Right lobe of liver (tissue), 6 donors: ENCODE results near the gene ATG10. TPM values are rescaled to one million over a fixed set of nuclear protein-coding genes. Genes with fewer than 3 reads are reported as not detected.

Experiments used
- ATAC-seq, 4 donors: fragments of 200-7000 bp; cut with Tn5 transposase; one replicate each; pipeline ENCODE4 v1.9.1; 2020; ENCODE audit warnings: mild to moderate bottlenecking in 4 of 4, moderate library complexity in 4 of 4
- DNase-seq, 3 donors: peaks; one replicate each; pipeline ENCODE4 v3.0.0-alpha.2; 2020
- H3K27ac ChIP-seq, 3 donors: fragments of 200-600 bp; one replicate each; pipeline ENCODE4 v1.8.0; 2022
- H3K27me3 ChIP-seq, 2 donors: fragments of 200-600 bp; one replicate each; pipeline ENCODE4 v1.8.0; 2022
- H3K36me3 ChIP-seq, 4 donors: fragments of 200-600 bp; sonication (generic) in 1 of 4; one replicate each; pipeline versions ENCODE4 v1.5.1 to v1.8.0; 2017 to 2022; ENCODE audit warnings: control low read depth in 1 of 4
- H3K4me1 ChIP-seq, 4 donors: fragments of 200-600 bp; sonication (generic) in 1 of 4; one replicate each; pipeline versions ENCODE4 v1.5.1 to v1.8.0; 2017 to 2022; ENCODE audit warnings: control low read depth in 1 of 4
- H3K4me3 ChIP-seq, 3 donors: fragments of 200-600 bp; one replicate each; pipeline ENCODE4 v1.8.0; 2022
- H3K9me3 ChIP-seq, 4 donors: fragments of 200-600 bp; sonication (generic) in 1 of 4; one replicate each; pipeline versions ENCODE4 v1.5.1 to v1.8.0; 2017 to 2022; ENCODE audit warnings: control low read depth in 1 of 4
- POLR2A ChIP-seq: fragments of 450-650 bp; IDR thresholded peaks from one replicate; pipeline ENCODE4 v1.6.1; 2017; ENCODE audit warnings: antibody characterized with exemption, mild to moderate bottlenecking
- WGBS: methylation state at CpG from one replicate; pipeline ENCODE4 v1.1.6; 2018; ENCODE audit warnings: low coverage, low lambda C conversion rate; ENCODE audit not compliant: insufficient coverage; ENCODE audit errors: missing lambda C conversion rate; 5-methylcytosine and 5-hydroxymethylcytosine counted together
- intact Hi-C, 2 donors: fragments of 100-400 bp; cut with DNase I; formaldehyde crosslinking; loops; one replicate each; pipeline versions ENCODE4 v1.11.2 to v1.14.1; 2022
- total RNA-seq, 6 experiments: library from RNA; depleted of rRNA in 2 of 6; stranded (reverse); fragments of >200 nt in 2 of 6; fragmentation: NEBNext Ultra II Directional in 3 of 6; extraction: Animal tissue kit (Norgen Biotek cat#: 25700) in 3 of 6; gene quantifications; one replicate each; pipeline versions ENCODE4 v1.1.0 to v1.2.4, GENCODE V29; 2016 to 2023
- TF ChIP-seq, protein P1 (sequence below), 4 donors: fragments of 200-600 bp in 3 of 4; fragments of 450-650 bp in 1 of 4; IDR thresholded peaks; one replicate each; pipeline versions ENCODE4 v1.5.1 to v1.8.0; 2016 to 2022; ENCODE audit warnings: antibody characterized with exemption in 4 of 4, mild to moderate bottlenecking in 2 of 4
- donor health status: DM: no; HTN: yes; CAD: no.
- donor health status: DM: no; HTN: no; CAD: no.
- donor health status: DM: no; HTN: no; CAD: no.
- donor health status: DM: no; HTN: yes; CAD: no.
- donor health status: DM: no; HTN: yes; CAD: no.

Gene ATG10
- total RNA-seq, 6 experiments from 2014 or later: 2.9 to 8.0 (median 4.4) TPM

DNA sequence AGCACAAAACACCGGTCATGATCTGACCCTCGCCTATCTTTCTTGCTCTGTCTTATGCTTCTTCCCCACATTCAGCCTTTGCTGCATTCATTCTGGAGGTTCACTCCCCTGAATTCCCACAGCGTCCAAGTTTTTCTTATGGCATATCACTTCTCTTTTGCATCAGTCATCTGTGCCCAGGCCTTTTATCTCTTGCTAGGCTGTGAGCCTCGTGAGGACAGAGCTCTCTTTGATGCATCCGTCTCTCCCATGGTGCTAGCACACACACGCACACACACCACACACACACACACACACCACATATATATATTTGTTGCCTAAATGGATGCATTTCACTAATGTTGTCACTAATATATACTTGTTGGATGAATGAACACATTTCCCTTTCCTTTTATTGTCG lies 45.8 kb upstream of the ATG10 start:
- intact Hi-C loops: no loop called here

DNA sequence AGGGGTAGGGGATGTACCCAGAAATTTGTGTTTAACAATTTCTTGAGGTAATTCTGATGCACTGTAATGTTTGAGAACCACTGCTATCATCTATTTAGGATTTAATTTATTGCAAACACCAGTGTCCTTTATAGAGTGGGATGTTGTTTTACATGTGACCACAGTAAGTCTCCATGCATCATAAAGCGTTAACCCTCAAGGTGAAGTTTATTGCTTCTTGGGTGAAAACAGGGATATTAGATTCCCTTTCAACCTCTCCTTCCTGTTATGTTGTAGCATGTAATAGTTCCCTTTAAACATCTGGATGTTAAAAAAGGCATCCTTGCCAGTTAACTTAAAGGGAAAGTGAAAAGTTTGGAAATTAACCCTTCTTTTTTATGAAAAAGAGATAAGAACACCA lies 35.8 kb upstream of the ATG10 start:
- WGBS: 46% methylated on average over 1 of the region's 1 CpG
- no peak for DNase-seq
- H3K4me1 ChIP-seq: no peaks in the 10 kb centered on the region
- intact Hi-C loops: no loop called here
- H3K4me3 ChIP-seq: no peak overlapping the region
- no peaks in the 10 kb centered on the region for H3K36me3 ChIP-seq
- no peak overlapping the region for H3K27ac ChIP-seq
- no peak for TF ChIP-seq POLR2A
- TF ChIP-seq, protein P1, sequence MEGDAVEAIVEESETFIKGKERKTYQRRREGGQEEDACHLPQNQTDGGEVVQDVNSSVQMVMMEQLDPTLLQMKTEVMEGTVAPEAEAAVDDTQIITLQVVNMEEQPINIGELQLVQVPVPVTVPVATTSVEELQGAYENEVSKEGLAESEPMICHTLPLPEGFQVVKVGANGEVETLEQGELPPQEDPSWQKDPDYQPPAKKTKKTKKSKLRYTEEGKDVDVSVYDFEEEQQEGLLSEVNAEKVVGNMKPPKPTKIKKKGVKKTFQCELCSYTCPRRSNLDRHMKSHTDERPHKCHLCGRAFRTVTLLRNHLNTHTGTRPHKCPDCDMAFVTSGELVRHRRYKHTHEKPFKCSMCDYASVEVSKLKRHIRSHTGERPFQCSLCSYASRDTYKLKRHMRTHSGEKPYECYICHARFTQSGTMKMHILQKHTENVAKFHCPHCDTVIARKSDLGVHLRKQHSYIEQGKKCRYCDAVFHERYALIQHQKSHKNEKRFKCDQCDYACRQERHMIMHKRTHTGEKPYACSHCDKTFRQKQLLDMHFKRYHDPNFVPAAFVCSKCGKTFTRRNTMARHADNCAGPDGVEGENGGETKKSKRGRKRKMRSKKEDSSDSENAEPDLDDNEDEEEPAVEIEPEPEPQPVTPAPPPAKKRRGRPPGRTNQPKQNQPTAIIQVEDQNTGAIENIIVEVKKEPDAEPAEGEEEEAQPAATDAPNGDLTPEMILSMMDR (IDR thresholded peaks at IDR 0.05): no peak
- no peaks in the 10 kb centered on the region for H3K9me3 ChIP-seq
- ATAC-seq: no peak
- H3K27me3 ChIP-seq: no peaks in the 10 kb centered on the region

More for the DNA sequence above, 45.8 kb upstream of the ATG10 start:
- Histone ChIP-seq H3K4me1 (no peaks in the 10 kb centered on the region), H3K27me3 (no peaks in the 10 kb centered on the region), H3K27ac (no peak overlapping the region), H3K36me3 (no peaks in the 10 kb centered on the region), H3K9me3 (no peaks in the 10 kb centered on the region), H3K4me3 (no peak overlapping the region)
- TF ChIP-seq, protein P1 (IDR thresholded peaks at IDR 0.05): no peak
- WGBS: 72% methylated on average over 6 of the region's 7 CpGs
- no peak for ATAC-seq
- DNase-seq: no peak

DNA sequence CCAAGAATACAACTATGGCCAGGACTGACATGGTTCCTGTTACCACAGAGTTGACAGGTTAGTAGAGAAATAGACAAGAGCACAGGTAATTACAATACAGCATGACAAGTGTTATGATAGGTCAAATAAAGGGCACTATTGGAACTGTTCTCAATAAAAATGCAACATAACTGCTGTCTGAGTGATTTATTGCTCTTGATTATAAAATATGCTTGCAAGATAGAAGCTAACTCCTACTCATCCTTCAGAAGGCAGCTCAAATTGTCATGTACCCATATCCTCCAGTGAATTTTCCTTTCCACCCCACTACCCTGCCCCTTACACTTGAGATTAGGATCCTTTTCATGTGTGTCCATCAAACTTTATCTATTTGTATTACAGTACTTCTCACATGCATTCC lies 35.1 kb upstream of the ATG10 start:
- Histone ChIP-seq H3K36me3 (no peaks in the 10 kb centered on the region), H3K4me1 (no peaks in the 10 kb centered on the region), H3K27me3 (no peaks in the 10 kb centered on the region), H3K4me3 (no peak overlapping the region), H3K27ac (no peak overlapping the region), H3K9me3 (no peaks in the 10 kb centered on the region)
- no peak for DNase-seq
- intact Hi-C loops: no loop called here
- TF ChIP-seq, protein P1 (IDR thresholded peaks at IDR 0.05): no peak
- TF ChIP-seq POLR2A: no peak
- no peak for ATAC-seq

DNA sequence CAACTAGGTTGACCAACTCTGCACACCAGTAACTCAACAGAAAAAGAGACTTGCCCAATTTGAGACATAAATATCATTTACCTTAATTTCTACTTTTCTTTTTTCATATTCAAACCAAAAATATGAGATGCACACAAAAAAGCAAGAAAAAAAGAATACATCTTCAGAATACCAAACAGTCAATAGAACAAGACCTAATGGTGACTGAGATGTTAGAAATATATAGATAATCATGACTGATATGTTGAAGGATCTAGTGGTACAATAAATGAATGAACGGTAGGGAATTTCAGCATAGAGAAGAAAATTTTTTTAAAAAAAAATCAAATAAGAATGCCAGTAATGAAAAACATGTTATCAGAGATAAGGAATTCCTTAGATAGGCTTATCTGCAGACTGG lies 29.1 kb upstream of the ATG10 start:
- Histone ChIP-seq H3K4me3 (no peak overlapping the region), H3K9me3 (peaks cover 0 to 6% (median 0%) of the 10 kb centered on the region in 4 donors), H3K27ac (no peak overlapping the region), H3K4me1 (no peaks in the 10 kb centered on the region), H3K27me3 (no peaks in the 10 kb centered on the region), H3K36me3 (no peaks in the 10 kb centered on the region)
- no peak for ATAC-seq
- TF ChIP-seq, protein P1 (IDR thresholded peaks at IDR 0.05): no peak
- TF ChIP-seq POLR2A: no peak
- 54% methylated on average over 1 of the region's 1 CpG for WGBS
- intact Hi-C loops: no loop called here
- no peak for DNase-seq

DNA sequence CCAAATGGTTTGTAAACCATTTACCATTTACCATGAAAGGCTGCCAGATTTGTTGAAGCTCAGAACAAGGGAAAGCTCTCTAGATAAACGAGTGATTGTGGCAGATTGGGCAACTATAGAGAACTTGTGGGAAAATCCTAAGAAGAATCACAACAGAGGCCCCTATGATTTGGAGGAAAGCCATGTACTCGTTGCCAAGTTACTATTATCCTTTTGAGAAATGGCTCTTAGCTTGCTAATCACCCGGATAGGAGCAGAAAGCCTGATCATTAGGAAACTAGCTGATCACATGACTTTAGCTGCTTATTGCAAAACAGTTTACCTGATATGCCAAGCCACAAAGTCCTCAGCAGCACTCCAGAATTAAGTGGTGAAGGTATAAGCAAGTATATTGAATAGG lies 23.5 kb upstream of the ATG10 start:
- intact Hi-C loops: no loop called here
- DNase-seq (no peak), ATAC-seq (peak; percentile 89 to 98 (median 96))
- Histone ChIP-seq H3K4me1 (peaks cover 0 to 5% (median 0%) of the 10 kb centered on the region in 4 donors), H3K27me3 (no peaks in the 10 kb centered on the region), H3K4me3 (peak overlapping the region in 1 of 3 donors; percentile 6), H3K9me3 (no peaks in the 10 kb centered on the region), H3K36me3 (no peaks in the 10 kb centered on the region), H3K27ac (peak overlapping the region in 1 of 3 donors; percentile 16)
- TF ChIP-seq POLR2A: no peak
- TF ChIP-seq, protein P1 (IDR thresholded peaks at IDR 0.05): no peak
- 26% methylated on average over 3 of the region's 3 CpGs for WGBS
